Natural killer cell treated with Interleukin-12 subunit alpha and Interleukin-12 subunit beta and Interleukin-15 and Interleukin-18, amount 100 ng/mL, for 72 hours (primary cell): ENCODE results near the gene DUOX2. TPM values are rescaled to one million over a fixed set of nuclear protein-coding genes. Genes with fewer than 3 reads are reported as not detected.
"Not testable (repeated sequence)": the region's sequence is repeated elsewhere in the genome, so short reads cannot be mapped to it uniquely, and the experiment has no call there.

Experiments
- ATAC-seq, 2 donors: fragments of 150-1000 bp; cut with Tn5 transposase in 1 of 2; sonication (Bioruptor Pico), chemical (Tn5 transposase) in 1 of 2; 2 replicates each; pipeline ENCODE4 v1.10.0; 2021
- DNase-seq: peaks from one replicate; pipeline ENCODE4 v3.0.0; 2022; ENCODE audit warnings: low spot score
- H3K27ac Mint-ChIP-seq, 2 donors: 1 replicate in 1 of 2; 2 replicates in 1 of 2; pipeline ENCODE4 v1.8.0; 2022; ENCODE audit warnings: mixed read lengths in 2 of 2, mild to moderate bottlenecking in 1 of 2, moderate library complexity in 1 of 2
- H3K27me3 Mint-ChIP-seq, 2 donors: 1 replicate in 1 of 2; 2 replicates in 1 of 2; pipeline ENCODE4 v1.8.0; 2022; ENCODE audit warnings: mixed read lengths in 2 of 2
- H3K36me3 Mint-ChIP-seq: one replicate; pipeline ENCODE4 v1.8.0; 2022; ENCODE audit warnings: mixed read lengths
- H3K4me1 Mint-ChIP-seq, 2 donors: 1 replicate in 1 of 2; 2 replicates in 1 of 2; pipeline ENCODE4 v1.8.0; 2022; ENCODE audit warnings: low read depth in 2 of 2, mixed read lengths in 2 of 2, mild to moderate bottlenecking in 1 of 2
- H3K4me3 Mint-ChIP-seq: one replicate; pipeline ENCODE4 v1.8.0; 2022; ENCODE audit warnings: mixed read lengths
- H3K9me3 Mint-ChIP-seq: 2 replicates; pipeline ENCODE4 v1.8.0; 2022; ENCODE audit warnings: mixed read lengths
- total RNA-seq, 2 donors: library from RNA; stranded (reverse); gene quantifications; one replicate each; pipeline ENCODE4 v1.2.3, GENCODE V29; 2022

The DUOX2 gene
- total RNA-seq, 2 donors from 2014 or later = 0.19 to 7.1 TPM

GRCh38 chr15:45077391-45077790 is 36.6 kb downstream of the DUOX2 start:
- ATAC-seq, H3K4me1 Mint-ChIP-seq, H3K27me3 Mint-ChIP-seq, DNase-seq, H3K27ac Mint-ChIP-seq, H3K4me3 Mint-ChIP-seq, H3K9me3 Mint-ChIP-seq, H3K36me3 Mint-ChIP-seq: not testable (repeated sequence)

GRCh38 chr15:45075440-45076320 is 38.3 kb downstream of the DUOX2 start:
- H3K27ac Mint-ChIP-seq, H3K36me3 Mint-ChIP-seq, H3K4me1 Mint-ChIP-seq, H3K4me3 Mint-ChIP-seq, DNase-seq, H3K27me3 Mint-ChIP-seq, ATAC-seq, H3K9me3 Mint-ChIP-seq: not testable (repeated sequence)

- H3K36me3 Mint-ChIP-seq, H3K9me3 Mint-ChIP-seq, DNase-seq, ATAC-seq, H3K27me3 Mint-ChIP-seq, H3K27ac Mint-ChIP-seq, H3K4me1 Mint-ChIP-seq, H3K4me3 Mint-ChIP-seq: not testable (repeated sequence)
Measured at GRCh38 chr15:45073602-45074001, 40.4 kb downstream of the DUOX2 start.

- H3K36me3 Mint-ChIP-seq, H3K27ac Mint-ChIP-seq, DNase-seq, H3K4me3 Mint-ChIP-seq, H3K4me1 Mint-ChIP-seq, H3K9me3 Mint-ChIP-seq, H3K27me3 Mint-ChIP-seq: not testable (repeated sequence)
- ATAC-seq = peak; percentile 4 to 9
Measured at GRCh38 chr15:45069942-45070360, 44.0 kb downstream of the DUOX2 start.

GRCh38 chr15:45064386-45064785 is 49.6 kb downstream of the DUOX2 start:
- Mint-ChIP-seq H3K9me3 (no peaks in the 10 kb centered on the region), H3K4me1 (peaks cover 6 to 8% of the 10 kb centered on the region in 2 donors), H3K27ac (no peak overlapping the region), H3K4me3 (no peak overlapping the region), H3K27me3 (no peaks in the 10 kb centered on the region), H3K36me3 (peaks cover 6% of the 10 kb centered on the region)
- DNase-seq = no peak
- ATAC-seq = no peak

- peak in 1 of 2 donors; percentile 46 for ATAC-seq
- H3K9me3 Mint-ChIP-seq, H3K27ac Mint-ChIP-seq, H3K36me3 Mint-ChIP-seq, H3K4me1 Mint-ChIP-seq, H3K4me3 Mint-ChIP-seq, DNase-seq, H3K27me3 Mint-ChIP-seq: not testable (repeated sequence)
Measured at GRCh38 chr15:45062301-45062700, 51.7 kb downstream of the DUOX2 start.

GRCh38 chr15:45058690-45059675 is 55.0 kb downstream of the DUOX2 start:
- H3K27ac Mint-ChIP-seq, DNase-seq, H3K36me3 Mint-ChIP-seq, H3K4me3 Mint-ChIP-seq, ATAC-seq, H3K9me3 Mint-ChIP-seq, H3K4me1 Mint-ChIP-seq, H3K27me3 Mint-ChIP-seq: not testable (repeated sequence)

GRCh38 chr15:45052676-45053075 is 61.3 kb downstream of the DUOX2 start:
- ATAC-seq, H3K4me1 Mint-ChIP-seq, H3K4me3 Mint-ChIP-seq, DNase-seq, H3K9me3 Mint-ChIP-seq, H3K27ac Mint-ChIP-seq, H3K36me3 Mint-ChIP-seq, H3K27me3 Mint-ChIP-seq: not testable (repeated sequence)

- no peaks in the 10 kb centered on the region for H3K9me3 Mint-ChIP-seq
- no peaks in the 10 kb centered on the region for H3K4me1 Mint-ChIP-seq
- DNase-seq (no peak), ATAC-seq (no peak)
- H3K27ac Mint-ChIP-seq = no peak overlapping the region
- H3K4me3 Mint-ChIP-seq = no peak overlapping the region
- peaks cover 4% of the 10 kb centered on the region for H3K36me3 Mint-ChIP-seq
- H3K27me3 Mint-ChIP-seq = no peaks in the 10 kb centered on the region
Measured at GRCh38 chr15:45050587-45050986, 63.4 kb downstream of the DUOX2 start.

GRCh38 chr15:45048794-45049631 is 65.0 kb downstream of the DUOX2 start:
- Mint-ChIP-seq H3K27me3 (no peaks in the 10 kb centered on the region), H3K27ac (peak overlapping the region in 1 of 2 donors; percentile 67), H3K4me1 (no peaks in the 10 kb centered on the region), H3K4me3 (no peak overlapping the region), H3K9me3 (no peaks in the 10 kb centered on the region), H3K36me3 (peaks cover 4% of the 10 kb centered on the region)
- DNase-seq (no peak), ATAC-seq (peak in 1 of 2 donors; percentile 75)

- not testable (repeated sequence) for H3K4me1 Mint-ChIP-seq, H3K9me3 Mint-ChIP-seq, H3K36me3 Mint-ChIP-seq, ATAC-seq, H3K27me3 Mint-ChIP-seq, DNase-seq, H3K4me3 Mint-ChIP-seq
- H3K27ac Mint-ChIP-seq = peak overlapping the region in 1 of 2 donors; percentile 21
Measured at GRCh38 chr15:45048449-45048793, 65.6 kb downstream of the DUOX2 start.

GRCh38 chr15:45044270-45044669 is 69.7 kb downstream of the DUOX2 start:
- not testable (repeated sequence) for H3K36me3 Mint-ChIP-seq, H3K27me3 Mint-ChIP-seq, H3K4me1 Mint-ChIP-seq, H3K4me3 Mint-ChIP-seq, H3K27ac Mint-ChIP-seq, H3K9me3 Mint-ChIP-seq, DNase-seq, ATAC-seq

- DNase-seq, H3K9me3 Mint-ChIP-seq, H3K4me3 Mint-ChIP-seq, H3K4me1 Mint-ChIP-seq, H3K36me3 Mint-ChIP-seq, H3K27ac Mint-ChIP-seq, H3K27me3 Mint-ChIP-seq, ATAC-seq: not testable (repeated sequence)
Measured at GRCh38 chr15:45042859-45043258, 71.1 kb downstream of the DUOX2 start.
